Esophagus squamous epithelium (tissue), 5 donors: ENCODE results near the gene PSMB2. TPM values are rescaled to one million over a fixed set of nuclear protein-coding genes. Genes with fewer than 3 reads are reported as not detected.
"Not testable (repeated sequence)": the region's sequence is repeated elsewhere in the genome, so short reads cannot be mapped to it uniquely, and the experiment has no call there.

Source experiments
- DNase-seq: peaks from one replicate; lab custom pipeline; 2025; lab: John Stamatoyannopoulos, UW
- H3K27ac ChIP-seq, 4 donors: fragments of 200-600 bp; sonication (generic); one replicate each; pipeline ENCODE4 v1.5.1; 2016 to 2019; ENCODE audit warnings: mild to moderate bottlenecking in 1 of 4
- H3K27me3 ChIP-seq, 4 donors: fragments of 200-600 bp; sonication (generic); 1 replicate in 3 of 4; 2 replicates in 1 of 4; pipeline versions ENCODE4 v1.5.1 to v1.6.0; 2017 to 2021; ENCODE audit warnings: antibody characterized with exemption in 1 of 4
- H3K36me3 ChIP-seq, 3 donors: fragments of 200-600 bp; sonication (generic); one replicate each; pipeline ENCODE4 v1.5.1; 2016 to 2019
- H3K4me1 ChIP-seq, 3 donors: fragments of 200-600 bp; sonication (generic); one replicate each; pipeline ENCODE4 v1.5.1; 2017 to 2019
- H3K4me3 ChIP-seq, 4 donors: fragments of 200-600 bp; sonication (generic); 1 replicate in 3 of 4; 2 replicates in 1 of 4; pipeline ENCODE4 v1.5.1; 2016 to 2019; ENCODE audit warnings: mild to moderate bottlenecking in 2 of 4, moderate library complexity in 1 of 4
- H3K9me3 ChIP-seq, 3 donors: fragments of 200-600 bp; sonication (generic); one replicate each; pipeline ENCODE4 v1.5.1; 2016 to 2019
- CTCF ChIP-seq, 6 experiments: fragments of 450-650 bp in 4 of 6; fragments of 200-600 bp in 2 of 6; sonication (generic) in 2 of 6; IDR thresholded peaks; one replicate each; pipeline ENCODE4 v1.5.1; 2016 to 2019; ENCODE audit warnings: antibody characterized with exemption in 6 of 6, mild to moderate bottlenecking in 4 of 6, moderate library complexity in 4 of 6
- POLR2A ChIP-seq, 4 donors: fragments of 450-650 bp; IDR thresholded peaks; one replicate each; pipeline ENCODE4 v1.6.1; 2017; ENCODE audit warnings: antibody characterized with exemption in 4 of 4, mild to moderate bottlenecking in 4 of 4, moderate library complexity in 3 of 4
- WGBS, 2 donors: methylation state at CpG; one replicate each; pipeline ENCODE4 v1.1.5; 2018; 5-methylcytosine and 5-hydroxymethylcytosine counted together
- intact Hi-C: fragments of 100-400 bp; cut with DNase I; formaldehyde crosslinking; loops from one replicate; pipeline ENCODE4 v1.15.0; 2022
- total RNA-seq, 4 donors: library from RNA; depleted of rRNA; stranded (reverse); fragments of >200 nt; gene quantifications; one replicate each; pipeline ENCODE4 v1.1.0, GENCODE V29; 2016
- donor health status: DM: yes; HTN: yes; CAD: no.

Gene PSMB2
- 10 to 100 TPM; 31.3 to 69.5 (median 39.9) TPM for total RNA-seq

- Histone ChIP-seq H3K4me1 (peaks cover 0 to 52% (median 36%) of the 10 kb centered on the region in 3 donors), H3K27ac (peak within 1 kb of the TSS; percentile 86 to 97 (median 96)), H3K36me3 (no peaks in the 10 kb centered on the region), H3K4me3 (peak within 1 kb of the TSS; percentile 59 to 94 (median 80)), H3K27me3 (peaks cover 0 to 19% (median 0%) of the 10 kb centered on the region in 4 donors), H3K9me3 (no peaks in the 10 kb centered on the region)
- peak; percentile 76 for DNase-seq
- peak in 3 of 4 donors; percentile 60 to 87 (median 80) for TF ChIP-seq POLR2A (IDR thresholded peaks at IDR 0.05)
- peak in 1 of 6 experiments; percentile 27 for TF ChIP-seq CTCF (IDR thresholded peaks at IDR 0.05)
- intact Hi-C loops = no loop called here
- 0% methylated on average over 37 to 40 of the region's 43 CpGs for WGBS, 2 donors
Measured at GRCh38 chr1:35641233-35641866, at the start of gene PSMB2. Gene PSMB2, minus strand, starts transcription at chr1:35641526. Its CDS starts 94 bp downstream, at chr1:35641432.

DNA sequence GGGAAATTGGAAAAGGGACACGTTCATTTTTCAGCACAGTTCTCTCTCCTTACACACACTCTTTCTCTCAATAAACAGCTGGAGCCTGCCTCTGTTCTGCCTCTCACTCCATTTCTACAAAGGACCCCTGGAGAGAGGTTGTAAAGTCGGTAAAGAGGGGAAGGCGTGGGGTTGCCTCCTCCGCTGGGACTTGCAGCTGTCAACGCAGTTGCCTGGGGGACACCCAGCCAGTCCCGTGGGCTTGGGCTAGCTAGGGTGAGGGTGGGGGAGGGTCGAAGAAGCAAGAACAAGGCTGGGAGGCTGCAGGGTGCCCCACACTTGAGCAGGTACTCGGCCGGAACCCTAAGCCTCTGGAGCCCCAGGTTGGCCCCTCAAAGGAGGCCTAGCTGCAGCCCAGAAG lies 49.8 kb upstream of the PSMB2 start:
- TF ChIP-seq CTCF (IDR thresholded peaks at IDR 0.05) (no peak), POLR2A (IDR thresholded peaks at IDR 0.05) (no peak)
- intact Hi-C loops = no loop called here
- Histone ChIP-seq H3K4me1 (no peaks in the 10 kb centered on the region), H3K4me3 (no peak overlapping the region), H3K27ac (no peak overlapping the region), H3K27me3 (peaks cover 0 to 89% (median 0%) of the 10 kb centered on the region in 4 donors), H3K9me3 (no peaks in the 10 kb centered on the region), H3K36me3 (no peaks in the 10 kb centered on the region)
- WGBS, 2 donors = 48 to 68% methylated on average over 2 to 8 of the region's 9 CpGs
- no peak for DNase-seq

GRCh38 chr1:35690103-35690502 lies 48.8 kb upstream of the PSMB2 start:
- H3K4me1 ChIP-seq, intact Hi-C loops, H3K9me3 ChIP-seq, H3K4me3 ChIP-seq, H3K27ac ChIP-seq, DNase-seq, H3K36me3 ChIP-seq: not testable (repeated sequence)
- H3K27me3 ChIP-seq = peaks cover 0 to 88% (median 0%) of the 10 kb centered on the region in 4 donors
- 85 to 90% methylated on average over 4 of the region's 4 CpGs for WGBS, 2 donors

GRCh38 chr1:35688161-35688560 lies 46.8 kb upstream of the PSMB2 start:
- intact Hi-C loops = no loop called here
- peaks cover 0 to 98% (median 0%) of the 10 kb centered on the region in 4 donors for H3K27me3 ChIP-seq
- WGBS, 2 donors = 77 to 86% methylated on average over 5 of the region's 5 CpGs
- no peak for TF ChIP-seq POLR2A (IDR thresholded peaks at IDR 0.05)
- no peak for TF ChIP-seq CTCF (IDR thresholded peaks at IDR 0.05)
- H3K9me3 ChIP-seq = no peaks in the 10 kb centered on the region
- DNase-seq = no peak
- H3K27ac ChIP-seq = no peak overlapping the region
- no peaks in the 10 kb centered on the region for H3K4me1 ChIP-seq
- H3K36me3 ChIP-seq = no peaks in the 10 kb centered on the region
- no peak overlapping the region for H3K4me3 ChIP-seq

DNA sequence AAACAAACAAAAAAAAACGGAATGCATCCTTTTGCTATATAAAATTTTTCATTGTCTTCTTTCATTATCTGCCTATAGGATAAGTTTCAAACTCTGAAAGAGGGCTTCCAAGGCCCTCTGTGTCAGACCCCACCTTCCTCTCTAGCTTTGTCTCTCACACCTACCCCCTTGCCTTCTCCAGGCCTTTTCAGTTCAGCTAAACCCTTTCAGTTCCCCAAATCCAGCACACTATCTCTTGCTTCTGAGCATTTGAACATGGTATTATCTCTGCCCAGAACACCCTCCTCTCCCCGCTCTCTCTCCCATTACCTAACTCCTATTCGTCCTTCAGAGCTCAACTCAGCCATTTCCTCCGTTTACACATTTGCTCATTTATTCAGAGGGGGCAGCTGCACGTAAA lies 41.7 kb upstream of the PSMB2 start:
- TF ChIP-seq POLR2A (IDR thresholded peaks at IDR 0.05) (no peak), CTCF (IDR thresholded peaks at IDR 0.05) (no peak)
- Histone ChIP-seq H3K9me3 (no peaks in the 10 kb centered on the region), H3K27me3 (peaks cover 0 to 87% (median 0%) of the 10 kb centered on the region in 4 donors), H3K27ac (no peak overlapping the region), H3K4me3 (no peak overlapping the region), H3K36me3 (no peaks in the 10 kb centered on the region), H3K4me1 (no peaks in the 10 kb centered on the region)
- no peak for DNase-seq
- WGBS, 2 donors = 55 to 63% methylated on average over 5 of the region's 5 CpGs
- intact Hi-C loops = no loop called here
